GM19467 (cell line): Measurements from ENCODE around the gene COX7A2L.
"Not testable (repeated sequence)": the region's sequence is repeated elsewhere in the genome, so short reads cannot be mapped to it uniquely, and the experiment has no call there.

Source experiments
- ATAC-seq: cut with Tn5 transposase; IDR thresholded peaks from one replicate; pipeline ENCODE4 v1.9.1; 2021; ENCODE audit warnings: mild to moderate bottlenecking, moderate library complexity; ENCODE audit not compliant: unreplicated experiment

Gene COX7A2L, protein sequence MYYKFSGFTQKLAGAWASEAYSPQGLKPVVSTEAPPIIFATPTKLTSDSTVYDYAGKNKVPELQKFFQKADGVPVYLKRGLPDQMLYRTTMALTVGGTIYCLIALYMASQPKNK

DNA sequence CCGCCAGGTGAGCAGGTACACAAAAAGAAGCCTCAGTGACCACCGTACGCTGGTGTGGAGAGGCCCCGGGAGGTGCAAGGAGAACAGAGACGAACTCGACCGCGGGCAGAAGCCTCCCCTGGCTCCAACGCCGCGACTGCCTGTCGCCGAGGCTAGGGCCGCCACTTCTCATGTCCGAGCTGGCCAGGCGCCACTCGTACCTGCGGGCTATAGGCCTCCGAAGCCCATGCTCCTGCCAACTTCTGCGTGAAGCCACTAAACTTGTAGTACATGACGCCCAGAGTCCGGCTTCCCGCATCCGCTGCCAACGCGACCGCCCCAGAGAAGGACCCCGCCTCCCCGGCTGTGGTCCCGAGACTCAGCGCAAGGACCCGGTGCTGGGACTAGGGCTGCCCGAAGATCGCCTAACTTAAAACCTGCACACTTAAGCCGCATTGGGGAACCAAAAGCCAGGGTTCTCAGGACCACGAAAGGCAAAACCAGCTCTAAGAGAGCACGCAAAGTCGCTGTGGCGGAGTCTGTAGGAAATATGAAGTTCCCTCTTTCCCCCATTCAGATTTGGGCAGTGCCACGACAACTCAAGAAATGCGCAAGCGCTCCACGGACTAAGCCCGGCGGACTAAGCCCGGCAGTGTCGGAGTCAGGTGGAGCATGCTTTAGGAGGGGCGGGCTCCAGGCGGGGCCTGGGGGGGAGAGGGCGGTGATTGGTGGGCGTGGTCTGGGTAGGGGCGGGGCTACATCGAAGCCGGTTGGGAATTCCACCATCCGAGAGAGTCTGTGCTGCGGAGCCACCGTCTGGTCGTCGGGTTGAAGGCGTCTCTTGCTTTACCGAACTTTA is at the start of gene COX7A2L:
Gene COX7A2L (minus strand): TSS at position 328 of the 838 bp plus-strand sequence. CDS start 56 bp downstream, at position 272.
- ATAC-seq: peak; percentile 86

DNA sequence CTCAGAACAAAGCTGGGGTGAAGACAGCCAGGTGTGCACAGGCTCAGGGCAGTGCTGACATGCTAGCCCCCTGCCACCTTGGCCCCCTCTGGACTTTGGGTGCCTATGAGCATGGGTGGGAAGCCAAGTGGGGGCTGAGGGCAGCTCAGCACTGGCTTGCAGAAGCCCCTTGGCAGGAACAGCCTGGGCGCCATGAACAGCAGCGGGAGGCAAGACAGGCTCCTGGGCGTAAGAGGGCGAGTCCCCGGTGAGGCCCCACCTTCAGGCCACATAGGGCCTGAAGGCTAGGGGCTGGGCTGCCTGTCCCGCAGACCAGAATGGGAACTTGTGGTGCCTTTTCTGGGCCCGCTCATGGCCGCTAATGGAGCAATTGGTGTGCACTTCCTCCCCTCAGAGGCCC is 47.0 kb upstream of the COX7A2L start:
- ATAC-seq: no peak

DNA sequence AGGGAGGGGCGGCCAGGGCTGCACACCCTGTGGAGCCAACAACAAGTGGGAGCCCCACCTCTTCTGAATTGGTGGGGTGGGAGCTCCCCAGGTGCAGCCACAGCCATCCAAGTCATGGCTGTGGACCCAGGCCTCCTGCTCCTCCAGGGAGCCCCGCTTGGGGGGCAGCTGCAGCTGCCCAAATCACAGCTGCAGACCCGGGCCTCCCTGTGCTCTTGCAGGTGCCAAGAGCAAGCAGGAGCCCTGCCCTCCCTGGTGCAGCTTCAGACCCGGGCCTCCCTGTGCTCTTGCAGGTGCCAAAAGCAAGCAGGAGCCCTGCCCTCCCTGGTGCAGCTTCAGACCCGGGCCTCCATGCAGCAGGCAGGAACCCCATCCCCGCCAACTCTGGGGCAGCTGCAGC is 46.5 kb upstream of the COX7A2L start:
- no peak for ATAC-seq

DNA sequence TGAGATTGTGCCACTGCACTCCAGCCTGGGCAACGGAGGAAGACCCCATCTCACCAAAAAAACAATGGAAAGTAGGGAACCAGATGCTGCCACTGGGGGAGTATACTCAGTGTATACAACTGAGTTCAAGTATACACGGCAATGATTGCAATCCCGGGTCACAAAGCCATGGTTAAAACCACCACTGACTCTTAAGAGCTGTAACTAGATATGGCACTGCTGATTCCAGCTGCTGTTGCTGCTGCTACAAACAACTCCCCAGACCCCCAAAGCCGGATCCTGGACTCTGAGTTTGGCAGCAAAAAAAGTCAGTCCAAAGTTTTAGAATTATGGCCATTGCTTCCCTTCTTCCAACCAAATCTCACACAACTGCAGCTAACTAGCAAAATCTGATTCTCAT is 43.7 kb upstream of the COX7A2L start:
- ATAC-seq: no peak

DNA sequence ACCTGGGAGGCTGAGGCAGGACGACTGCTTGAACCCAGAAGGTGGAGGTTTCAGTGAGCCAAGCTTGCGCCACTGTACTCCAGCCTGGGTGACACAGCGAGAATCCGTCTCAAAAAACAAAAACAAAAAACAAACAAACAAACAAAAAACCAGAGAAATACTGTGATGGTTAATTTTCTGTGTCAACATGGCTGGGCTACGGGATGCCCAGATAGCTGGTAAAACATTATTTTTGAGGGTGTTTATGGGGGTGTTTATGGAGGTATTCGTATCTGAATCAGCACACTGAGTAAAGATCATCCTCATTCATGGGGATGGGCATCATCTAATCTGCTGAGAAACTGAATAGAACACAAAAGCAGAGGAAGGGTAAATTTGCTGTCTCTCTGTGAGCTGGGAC is 40.8 kb upstream of the COX7A2L start:
- ATAC-seq: no peak

DNA sequence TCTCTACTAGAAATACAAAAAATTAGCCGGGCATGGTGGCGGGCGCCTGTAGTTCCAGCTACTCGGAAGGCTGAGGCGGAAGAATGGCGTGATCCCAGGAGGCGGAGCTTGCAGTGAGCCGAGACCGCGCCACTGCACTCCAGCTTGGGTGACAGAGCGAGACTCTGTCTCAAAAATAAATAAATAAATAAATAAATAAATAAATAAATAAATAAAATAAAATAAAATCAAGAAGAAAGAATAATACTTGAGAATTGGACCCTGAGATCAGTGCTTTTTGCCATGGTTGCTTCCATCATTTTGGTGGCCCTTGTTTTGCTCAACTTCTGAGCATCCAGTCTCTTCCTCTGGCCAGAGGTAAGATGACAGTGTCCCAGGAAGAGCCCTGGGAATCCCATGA is 37.0 kb upstream of the COX7A2L start:
- ATAC-seq: not testable (repeated sequence)

DNA sequence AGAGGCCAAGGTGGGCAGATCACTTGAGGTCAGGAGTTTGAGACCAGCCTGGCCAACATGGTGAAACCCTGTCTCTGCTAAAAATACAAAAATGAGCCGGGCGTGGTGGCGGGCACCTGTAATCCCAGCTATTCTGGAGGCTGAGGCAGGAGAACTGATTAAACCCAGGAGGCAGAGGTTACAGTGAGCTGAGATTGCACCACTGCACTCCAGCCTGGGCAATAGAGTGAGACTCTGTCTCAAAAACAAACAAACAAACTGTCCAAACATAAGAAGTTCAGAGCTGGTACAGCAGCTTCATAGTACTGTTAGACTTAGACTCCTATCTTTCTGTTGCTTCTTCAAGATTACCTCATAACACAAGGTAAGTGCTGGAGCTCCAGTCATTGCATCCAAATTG is 32.3 kb upstream of the COX7A2L start:
- not testable (repeated sequence) for ATAC-seq

DNA sequence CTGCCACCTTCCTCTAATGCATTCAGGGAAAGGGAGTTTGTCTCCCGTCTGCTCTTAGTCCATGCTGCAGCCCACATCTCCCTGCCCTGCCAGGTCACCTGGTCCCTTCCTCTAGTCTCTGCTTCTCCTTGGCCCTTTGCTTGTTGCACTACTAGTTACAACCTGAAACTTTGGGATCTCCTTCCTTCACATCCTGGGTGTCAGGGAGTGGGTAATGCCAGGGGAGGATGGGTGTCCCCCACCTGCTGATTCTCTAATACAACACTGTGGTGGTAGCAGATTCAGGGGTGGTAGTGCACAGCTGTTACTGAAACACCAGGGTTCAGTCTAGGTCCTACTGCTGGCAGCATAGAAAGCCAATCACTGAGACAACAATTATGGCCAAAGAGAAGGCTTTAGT is 31.2 kb upstream of the COX7A2L start:
- no peak for ATAC-seq

DNA sequence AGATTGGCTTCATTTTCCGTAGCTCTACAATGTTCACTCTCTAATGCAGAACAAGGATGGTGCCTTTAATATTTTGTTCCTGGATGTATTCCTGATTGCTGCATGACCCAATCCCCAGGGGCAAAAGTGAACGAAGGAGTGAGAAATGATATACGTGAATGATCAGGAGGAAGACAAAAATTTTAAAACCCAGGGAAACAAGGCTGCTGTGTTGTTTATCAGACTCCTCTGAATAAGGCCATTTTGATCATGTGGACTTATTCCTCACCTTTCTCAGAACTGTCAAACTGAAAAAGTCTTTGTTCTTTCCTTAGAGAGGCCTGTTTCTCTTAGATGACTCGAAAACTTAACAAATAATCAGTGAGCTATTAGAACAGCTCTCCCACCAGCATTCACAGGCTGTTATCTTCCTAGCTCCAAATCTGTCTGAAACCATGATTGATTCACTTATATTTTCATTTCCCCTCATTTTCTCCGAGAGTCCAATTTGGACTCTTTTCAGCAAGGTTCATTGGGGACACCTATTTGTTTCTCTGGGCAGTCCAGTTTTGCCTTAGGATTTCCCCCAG is 29.5 kb upstream of the COX7A2L start:
- no peak for ATAC-seq

DNA sequence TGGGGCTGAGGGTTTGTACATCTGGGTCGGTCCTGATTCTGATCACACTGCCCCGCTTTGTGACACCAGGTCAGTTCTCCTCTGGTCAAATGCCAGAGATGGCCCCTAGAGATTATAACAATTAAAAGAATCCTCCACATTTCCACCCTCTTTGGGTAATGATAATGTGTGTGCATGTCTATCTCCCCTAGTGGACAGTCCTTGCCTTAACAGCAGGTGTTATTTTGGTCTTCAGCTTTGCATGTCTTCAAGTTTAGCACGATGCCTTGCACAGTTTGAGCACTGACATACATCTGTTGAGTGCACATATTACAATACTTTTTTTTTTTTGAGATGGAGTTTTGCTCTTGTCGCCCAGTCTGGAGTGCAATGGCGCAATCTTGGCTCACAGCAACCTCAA is 25.7 kb upstream of the COX7A2L start:
- ATAC-seq: peak; percentile 54

DNA sequence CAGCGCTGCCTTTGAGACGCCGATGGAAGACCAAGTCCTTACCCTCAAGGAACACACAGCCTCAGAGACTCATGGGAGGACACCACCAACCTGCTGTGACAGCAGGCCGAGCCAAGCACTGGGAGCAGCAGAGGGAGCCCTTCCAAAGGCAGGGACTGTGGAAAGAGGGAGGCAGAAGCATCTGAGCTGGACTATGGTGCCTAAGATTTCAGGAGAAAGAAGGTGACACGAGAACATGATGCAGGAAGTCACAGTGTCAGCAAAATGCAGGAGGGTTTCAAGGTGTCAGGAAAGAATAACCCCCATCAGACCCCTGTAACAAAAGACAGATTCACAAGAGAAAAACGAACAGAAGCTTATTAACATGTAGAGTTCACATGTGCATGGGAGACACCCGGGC is 24.2 kb upstream of the COX7A2L start:
- ATAC-seq: no peak

DNA sequence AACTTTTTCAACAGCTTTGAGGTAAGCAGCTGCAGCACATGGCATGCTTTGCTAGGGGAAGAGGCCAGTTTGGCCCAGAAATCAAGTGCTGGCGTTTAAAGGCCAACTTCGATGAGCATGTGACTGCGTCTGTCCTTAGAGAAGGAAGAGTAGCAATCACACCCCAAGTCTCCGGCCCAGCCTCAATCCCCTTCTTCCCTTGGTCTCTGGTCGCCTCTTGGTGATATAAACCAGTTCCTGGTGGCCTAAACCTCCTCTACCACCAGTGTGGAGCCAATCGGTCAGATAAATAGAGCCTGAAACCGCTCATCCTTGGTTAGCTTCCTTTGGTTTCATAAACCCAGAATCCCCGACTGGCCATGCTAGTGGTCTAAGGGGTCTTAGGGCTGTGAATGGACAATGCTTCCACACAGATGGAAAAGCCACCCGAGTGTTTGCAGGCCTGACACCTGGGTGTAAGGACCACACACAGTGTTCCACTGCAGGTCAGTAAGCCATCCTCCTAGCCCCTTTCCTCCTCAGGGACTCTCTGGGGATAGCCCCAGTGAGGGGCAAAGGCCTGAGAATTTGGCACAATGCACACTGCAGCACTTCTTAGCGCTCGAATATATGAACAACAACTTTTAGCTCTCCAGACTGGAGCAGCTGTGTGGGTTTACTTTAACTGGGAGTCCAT is 23.0 kb upstream of the COX7A2L start:
- ATAC-seq: no peak

DNA sequence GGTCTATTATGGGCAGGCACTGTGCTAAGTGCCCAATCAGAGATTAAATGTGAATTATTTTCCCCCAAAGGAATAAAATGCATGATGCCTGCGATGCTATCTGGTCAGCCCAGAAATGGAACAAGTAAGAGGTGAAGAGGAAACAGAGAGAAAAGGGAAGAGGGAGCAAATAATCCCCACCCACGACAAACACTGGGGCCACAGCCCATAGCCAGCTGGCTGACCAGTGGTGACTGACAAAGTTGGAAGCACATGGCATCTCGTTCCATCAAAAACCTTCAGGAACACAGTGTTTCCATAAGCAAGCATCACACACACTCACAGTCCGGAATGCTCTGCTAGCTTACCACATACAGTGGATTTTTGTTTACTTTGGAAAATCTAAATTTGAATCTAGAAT is 21.1 kb upstream of the COX7A2L start:
- ATAC-seq: no peak

DNA sequence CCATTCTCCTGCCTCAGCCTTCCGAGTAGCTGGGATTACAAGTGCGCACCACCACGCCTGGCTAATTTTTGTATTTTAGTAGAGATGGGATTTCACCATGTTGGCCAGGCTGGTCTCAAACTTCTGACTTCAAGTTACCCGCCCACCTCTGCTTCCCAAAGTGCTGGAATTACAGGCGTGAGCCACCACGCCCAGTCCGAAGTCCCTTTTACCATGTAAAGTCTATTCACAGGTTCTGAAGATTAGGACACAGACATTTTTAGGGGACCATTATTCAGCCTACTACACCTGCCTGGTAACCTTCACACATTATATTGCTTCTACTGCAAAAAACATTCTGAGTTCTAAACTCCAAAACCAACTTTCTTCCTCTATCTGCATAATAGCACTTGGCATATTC is 19.0 kb upstream of the COX7A2L start:
- not testable (repeated sequence) for ATAC-seq

DNA sequence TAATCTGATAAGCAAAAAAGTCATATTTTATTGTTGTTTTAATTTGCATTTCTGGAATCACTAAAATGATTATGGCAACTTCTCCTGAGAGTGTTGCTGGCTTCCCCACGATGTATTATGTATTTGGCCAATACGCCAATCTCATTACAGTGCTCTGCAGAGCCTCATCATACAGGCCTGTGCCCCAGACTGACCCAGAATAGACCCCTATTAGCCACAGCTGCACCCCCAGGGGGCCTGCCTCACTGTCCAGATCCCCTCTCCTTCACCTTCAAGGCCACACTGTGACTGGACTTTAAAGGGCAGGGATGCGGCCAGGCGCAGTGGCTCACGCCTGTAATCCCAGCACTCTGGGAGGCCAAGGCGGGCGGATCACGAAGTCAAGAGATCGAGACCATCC is 17.4 kb upstream of the COX7A2L start:
- ATAC-seq: no peak

DNA sequence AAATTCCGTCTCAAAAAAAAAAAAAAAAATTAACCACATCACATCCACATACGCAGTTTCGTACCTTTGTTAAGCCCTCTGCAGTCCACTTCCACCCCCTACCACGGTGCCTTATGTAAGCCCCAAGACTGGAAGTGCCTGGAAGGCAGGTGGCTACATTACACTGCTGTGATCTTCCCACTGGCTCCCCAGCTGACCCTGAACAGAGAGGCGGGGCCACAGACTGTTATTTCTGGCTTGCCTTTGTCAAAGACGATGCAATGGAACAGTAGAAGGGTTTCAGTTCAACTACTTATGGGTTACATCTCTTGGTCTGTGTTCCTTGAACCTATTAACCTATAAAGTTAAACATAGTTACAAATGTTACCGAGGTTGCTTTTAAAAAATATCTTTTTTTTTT is 15.7 kb upstream of the COX7A2L start:
- no peak for ATAC-seq

DNA sequence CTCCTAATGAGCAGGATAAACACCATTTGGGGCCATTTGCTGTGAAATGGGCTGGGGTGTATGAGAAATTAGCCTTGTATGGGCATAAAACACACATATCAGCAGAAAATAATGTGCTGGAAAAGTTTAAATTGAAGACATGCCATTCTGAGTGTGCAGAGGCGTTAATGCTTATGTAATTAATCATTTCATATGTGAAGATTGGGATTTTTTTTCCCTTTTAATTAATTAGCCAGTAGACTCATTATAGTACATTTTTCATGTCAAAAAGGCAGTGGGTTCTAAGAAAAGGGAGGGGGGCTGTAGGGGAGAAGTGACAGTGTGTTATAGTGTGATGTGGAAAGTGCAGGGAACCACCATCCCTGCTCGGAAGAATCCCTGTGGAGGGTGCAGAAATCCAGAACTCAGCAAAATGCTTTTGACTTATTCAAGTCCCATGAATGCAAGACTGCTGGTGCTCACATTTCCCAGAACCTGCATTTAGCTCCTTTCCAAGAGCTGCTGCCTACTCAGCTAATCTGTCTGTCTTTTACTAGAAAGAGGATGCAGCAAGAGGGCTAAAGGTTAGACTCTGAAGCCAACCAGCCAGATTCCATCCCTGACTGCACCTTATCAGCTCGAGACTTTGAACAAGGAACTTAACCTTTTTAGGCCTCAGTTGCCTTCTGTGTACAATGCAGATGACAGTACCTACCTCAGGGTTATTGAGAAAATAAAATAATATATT is 11.6 kb upstream of the COX7A2L start:
- no peak for ATAC-seq

DNA sequence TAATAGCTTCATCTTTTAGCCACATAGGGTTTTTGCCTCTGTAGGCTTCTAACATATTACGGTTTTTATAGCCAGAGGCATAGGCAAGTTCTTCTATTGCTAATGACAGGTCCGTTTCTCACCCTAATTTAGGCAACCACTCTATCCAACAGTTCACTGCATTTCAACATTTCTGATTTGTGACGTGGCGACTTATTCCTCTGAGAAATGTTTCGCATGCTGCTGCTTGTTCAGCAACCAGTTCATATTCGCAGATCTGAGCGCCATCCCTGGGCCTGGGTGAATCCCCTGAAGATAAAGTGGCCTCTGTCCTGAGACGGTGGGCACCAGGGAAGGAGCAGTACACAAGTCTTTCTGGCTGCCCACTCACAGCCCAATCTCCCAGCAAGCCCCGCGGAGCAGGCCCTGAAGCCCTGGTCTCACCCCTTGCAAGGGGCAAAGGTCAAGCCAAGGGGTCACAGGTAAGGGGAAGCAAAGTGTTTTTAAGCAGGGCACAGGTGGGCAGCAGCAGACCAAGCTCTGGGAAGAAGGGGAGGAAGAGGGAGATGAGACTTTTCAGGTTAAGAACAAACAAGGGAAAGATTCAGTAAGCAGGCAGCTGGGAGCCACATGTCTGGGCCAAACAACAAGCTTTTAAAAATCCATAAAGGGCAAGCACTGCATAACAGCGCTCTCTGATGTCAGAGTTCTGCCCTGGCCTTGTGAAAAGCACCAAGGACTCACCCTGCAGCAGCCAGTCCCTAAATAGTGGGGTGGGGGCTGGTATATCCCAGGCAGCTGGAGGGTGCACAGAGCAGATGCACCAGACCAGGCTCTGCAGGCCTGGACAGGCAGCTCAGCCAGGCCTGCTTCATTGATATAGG is 10.8 kb upstream of the COX7A2L start:
- no peak for ATAC-seq

DNA sequence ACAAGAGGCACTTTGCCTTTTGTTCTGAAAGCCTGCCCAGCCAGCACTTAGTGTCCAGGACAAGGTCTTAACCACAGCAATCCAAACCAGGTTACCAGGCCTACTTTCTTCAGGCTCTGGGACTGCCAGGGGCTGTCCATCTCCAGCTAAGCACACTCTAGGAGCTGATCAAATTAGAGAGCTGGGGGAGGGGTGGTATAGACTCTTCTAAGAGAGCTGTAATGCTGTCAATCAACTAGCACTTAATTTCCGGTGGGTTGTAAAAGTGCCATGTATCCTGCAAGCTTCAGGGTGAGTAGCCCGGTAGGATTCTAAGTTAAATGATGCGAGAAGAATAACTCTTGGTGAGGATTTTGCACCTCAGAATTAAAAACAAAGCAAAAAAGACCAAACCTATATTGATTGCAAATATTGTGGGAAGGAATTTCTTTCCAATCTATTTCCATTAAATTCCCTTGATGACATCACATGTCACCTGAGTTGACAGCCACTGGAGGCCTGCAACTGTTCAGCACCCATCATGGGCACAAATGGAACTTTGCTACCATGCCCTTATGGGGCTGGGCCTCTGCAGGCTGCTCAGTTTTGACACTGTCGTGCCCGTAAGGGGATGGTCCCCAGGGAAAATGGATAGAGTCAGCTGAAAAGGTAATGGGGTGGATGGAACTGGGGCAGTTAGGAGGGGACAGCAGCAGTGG is 8.7 kb upstream of the COX7A2L start:
- no peak for ATAC-seq
